Stomach (tissue), 4 donors: ENCODE measurements around the gene IARS1.

Experiments
- EP300 ChIP-seq: sonication (generic); formaldehyde crosslinking; IDR thresholded peaks from one replicate; pipeline ENCODE4 v1.6.1; 2017; ENCODE audit warnings: antibody characterized with exemption
- POLR2A ChIP-seq, 4 donors: fragments of 450-650 bp; IDR thresholded peaks; one replicate each; pipeline ENCODE4 v1.6.1; 2016; ENCODE audit warnings: antibody characterized with exemption in 4 of 4, control low read depth in 2 of 4, mild to moderate bottlenecking in 1 of 4, moderate library complexity in 1 of 4
- TF ChIP-seq, protein P1 (sequence below), 7 experiments: fragments of 450-650 bp in 4 of 7; fragments of 200-600 bp in 3 of 7; sonication (generic) in 3 of 7; IDR thresholded peaks; one replicate each; pipeline ENCODE4 v1.5.1; 2016 to 2019; ENCODE audit warnings: antibody characterized with exemption in 7 of 7, control low read depth in 2 of 7, mild to moderate bottlenecking in 1 of 7

DNA sequence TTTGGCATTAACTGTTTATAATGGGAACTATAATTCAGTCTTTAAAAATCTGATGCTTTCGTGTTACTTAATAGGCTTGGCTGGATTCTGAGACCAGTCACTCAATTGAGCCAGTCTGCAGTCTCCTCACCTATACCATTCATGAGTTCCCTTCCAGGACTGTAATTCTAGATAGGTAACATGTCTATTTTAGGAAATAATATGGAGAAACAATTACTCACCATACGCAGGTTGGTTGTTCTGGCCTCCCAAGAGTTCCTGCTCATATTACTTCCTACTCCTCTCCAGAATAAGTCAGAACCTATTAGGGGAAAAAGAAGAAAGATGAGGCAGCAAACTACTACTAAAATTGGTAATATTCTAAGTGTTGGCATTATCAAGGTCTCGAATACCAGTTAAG lies 4.5 kb upstream of the IARS1 start:
- TF ChIP-seq, protein P1, sequence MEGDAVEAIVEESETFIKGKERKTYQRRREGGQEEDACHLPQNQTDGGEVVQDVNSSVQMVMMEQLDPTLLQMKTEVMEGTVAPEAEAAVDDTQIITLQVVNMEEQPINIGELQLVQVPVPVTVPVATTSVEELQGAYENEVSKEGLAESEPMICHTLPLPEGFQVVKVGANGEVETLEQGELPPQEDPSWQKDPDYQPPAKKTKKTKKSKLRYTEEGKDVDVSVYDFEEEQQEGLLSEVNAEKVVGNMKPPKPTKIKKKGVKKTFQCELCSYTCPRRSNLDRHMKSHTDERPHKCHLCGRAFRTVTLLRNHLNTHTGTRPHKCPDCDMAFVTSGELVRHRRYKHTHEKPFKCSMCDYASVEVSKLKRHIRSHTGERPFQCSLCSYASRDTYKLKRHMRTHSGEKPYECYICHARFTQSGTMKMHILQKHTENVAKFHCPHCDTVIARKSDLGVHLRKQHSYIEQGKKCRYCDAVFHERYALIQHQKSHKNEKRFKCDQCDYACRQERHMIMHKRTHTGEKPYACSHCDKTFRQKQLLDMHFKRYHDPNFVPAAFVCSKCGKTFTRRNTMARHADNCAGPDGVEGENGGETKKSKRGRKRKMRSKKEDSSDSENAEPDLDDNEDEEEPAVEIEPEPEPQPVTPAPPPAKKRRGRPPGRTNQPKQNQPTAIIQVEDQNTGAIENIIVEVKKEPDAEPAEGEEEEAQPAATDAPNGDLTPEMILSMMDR (IDR thresholded peaks at IDR 0.05), result no peak
- no peak for TF ChIP-seq POLR2A (IDR thresholded peaks at IDR 0.05)
- no peak for TF ChIP-seq EP300
